ENCODE measurements around the gene NLRC4.

Gene NLRC4

GRCh38 chr2:32229635-32230034, 35.1 kb downstream of the NLRC4 start:
- no peak overlapping the region for H3K4me3 ChIP-seq (ENCODE audit: low read depth, low read length)
- TF ChIP-seq CTCF (IDR thresholded peaks at IDR 0.05; ENCODE audit: low read depth, low read length, missing control alignments): no peak
- in situ Hi-C loops (cut with HindIII; ENCODE audit: low sequenced_read_pairs): no loop called here
- no peak for DNase-seq (ENCODE audit: low read depth)

- no peak for DNase-seq (ENCODE audit: low read depth)
- in situ Hi-C loops (cut with HindIII; ENCODE audit: low sequenced_read_pairs): no loop called here
- no peak overlapping the region for H3K4me3 ChIP-seq (ENCODE audit: low read depth, low read length)
- TF ChIP-seq CTCF (IDR thresholded peaks at IDR 0.05; ENCODE audit: low read depth, low read length, missing control alignments): no peak
These were observed 36.5 kb downstream of the NLRC4 start for GRCh38 chr2:32228181-32228580.

GRCh38 chr2:32227492-32227891, 37.2 kb downstream of the NLRC4 start:
- H3K4me3 ChIP-seq (ENCODE audit: low read depth, low read length): no peak overlapping the region
- in situ Hi-C loops (cut with HindIII; ENCODE audit: low sequenced_read_pairs): no loop called here
- TF ChIP-seq CTCF (IDR thresholded peaks at IDR 0.05; ENCODE audit: low read depth, low read length, missing control alignments): no peak
- DNase-seq (ENCODE audit: low read depth): no peak

GRCh38 chr2:32222966-32223365, 41.7 kb downstream of the NLRC4 start:
- no peak for DNase-seq (ENCODE audit: low read depth)
- TF ChIP-seq CTCF (IDR thresholded peaks at IDR 0.05; ENCODE audit: low read depth, low read length, missing control alignments): no peak

GRCh38 chr2:32220445-32220844, 44.2 kb downstream of the NLRC4 start:
- in situ Hi-C loops (cut with HindIII; ENCODE audit: low sequenced_read_pairs): no loop called here
- no peak overlapping the region for H3K4me3 ChIP-seq (ENCODE audit: low read depth, low read length)
- DNase-seq (ENCODE audit: low read depth): no peak
- TF ChIP-seq CTCF (IDR thresholded peaks at IDR 0.05; ENCODE audit: low read depth, low read length, missing control alignments): no peak

More at GRCh38 chr2:32222966-32223365, 41.7 kb downstream of the NLRC4 start:
- in situ Hi-C loops (cut with HindIII; ENCODE audit: low sequenced_read_pairs): no loop called here
- H3K4me3 ChIP-seq (ENCODE audit: low read depth, low read length): no peak overlapping the region

GRCh38 chr2:32212295-32212694, 52.4 kb downstream of the NLRC4 start:
- in situ Hi-C loops (cut with HindIII; ENCODE audit: low sequenced_read_pairs): no loop called here
- H3K4me3 ChIP-seq (ENCODE audit: low read depth, low read length): no peak overlapping the region
- DNase-seq (ENCODE audit: low read depth): no peak
- no peak for TF ChIP-seq CTCF (IDR thresholded peaks at IDR 0.05; ENCODE audit: low read depth, low read length, missing control alignments)

All from astrocyte of the cerebellum (primary cell).